Activated naive CD8-positive, alpha-beta T cell treated with anti-CD3 and anti-CD28 coated beads for 36 hours (primary cell): ENCODE measurements around the gene FCRLB. TPM values are rescaled to one million over a fixed set of nuclear protein-coding genes. Genes with fewer than 3 reads are reported as not detected.

Experiments used
- DNase-seq: peaks from one replicate; pipeline ENCODE4 v3.0.0; 2021
- H3K27ac Mint-ChIP-seq: one replicate; pipeline ENCODE4 v1.8.0; 2022; ENCODE audit warnings: mild to moderate bottlenecking, moderate library complexity, mixed read lengths
- H3K27me3 Mint-ChIP-seq: one replicate; pipeline ENCODE4 v1.8.0; 2022; ENCODE audit warnings: mild to moderate bottlenecking, mixed read lengths
- H3K36me3 Mint-ChIP-seq: one replicate; pipeline ENCODE4 v1.8.0; 2021; ENCODE audit warnings: mild to moderate bottlenecking, mixed read lengths
- H3K4me1 Mint-ChIP-seq: one replicate; pipeline ENCODE4 v1.8.0; 2021; ENCODE audit warnings: mixed read lengths
- H3K4me3 Mint-ChIP-seq: one replicate; pipeline ENCODE4 v1.8.0; 2022; ENCODE audit warnings: mild to moderate bottlenecking, moderate library complexity, mixed read lengths
- H3K9me3 Mint-ChIP-seq: one replicate; pipeline ENCODE4 v1.8.0; 2022; ENCODE audit warnings: mixed read lengths
- total RNA-seq, 2 experiments: library from RNA; stranded (reverse); gene quantifications; one replicate each; pipeline ENCODE4 v1.2.3, GENCODE V29; 2021

FCRLB gene
- total RNA-seq, 2 experiments from 2014 or later: 0.49 to 0.76 TPM

DNA sequence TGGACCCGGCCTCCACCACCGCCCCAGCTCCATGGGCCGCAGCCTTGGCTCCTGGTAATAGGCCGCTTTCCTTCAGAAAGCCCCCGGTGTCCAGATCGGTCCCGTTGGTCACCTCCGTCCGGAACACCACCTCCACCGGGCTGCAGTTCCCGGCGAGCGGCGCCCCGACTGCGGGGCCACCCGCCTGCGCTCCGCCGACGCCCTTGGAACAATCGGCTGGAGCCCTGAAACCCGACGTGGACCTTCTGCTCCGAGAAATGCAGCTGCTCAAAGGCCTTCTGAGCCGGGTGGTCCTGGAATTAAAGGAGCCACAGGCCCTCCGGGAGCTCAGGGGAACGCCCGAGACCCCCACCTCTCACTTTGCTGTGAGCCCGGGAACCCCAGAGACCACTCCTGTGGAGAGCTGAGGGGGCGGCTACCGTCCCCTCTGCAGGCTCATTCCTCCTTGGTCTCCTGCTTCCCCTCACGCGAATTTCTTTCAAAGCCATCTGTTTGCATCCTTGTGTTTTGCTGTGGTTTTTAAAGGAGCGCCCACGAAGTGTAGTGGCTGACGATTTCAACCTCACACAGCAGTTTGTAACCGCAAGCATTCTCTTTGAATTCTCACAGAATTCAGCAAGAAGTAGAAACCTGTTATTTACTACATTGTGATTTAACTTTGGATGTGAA is 6.0 kb downstream of the FCRLB start:
- peaks cover 22% of the 10 kb centered on the region for H3K27me3 Mint-ChIP-seq
- peak overlapping the region; percentile 93 for H3K4me3 Mint-ChIP-seq
- H3K9me3 Mint-ChIP-seq: no peaks in the 10 kb centered on the region
- H3K27ac Mint-ChIP-seq: peak overlapping the region; percentile 86
- peak; percentile 52 for DNase-seq
- H3K4me1 Mint-ChIP-seq: peaks cover 57% of the 10 kb centered on the region
- no peaks in the 10 kb centered on the region for H3K36me3 Mint-ChIP-seq

DNA sequence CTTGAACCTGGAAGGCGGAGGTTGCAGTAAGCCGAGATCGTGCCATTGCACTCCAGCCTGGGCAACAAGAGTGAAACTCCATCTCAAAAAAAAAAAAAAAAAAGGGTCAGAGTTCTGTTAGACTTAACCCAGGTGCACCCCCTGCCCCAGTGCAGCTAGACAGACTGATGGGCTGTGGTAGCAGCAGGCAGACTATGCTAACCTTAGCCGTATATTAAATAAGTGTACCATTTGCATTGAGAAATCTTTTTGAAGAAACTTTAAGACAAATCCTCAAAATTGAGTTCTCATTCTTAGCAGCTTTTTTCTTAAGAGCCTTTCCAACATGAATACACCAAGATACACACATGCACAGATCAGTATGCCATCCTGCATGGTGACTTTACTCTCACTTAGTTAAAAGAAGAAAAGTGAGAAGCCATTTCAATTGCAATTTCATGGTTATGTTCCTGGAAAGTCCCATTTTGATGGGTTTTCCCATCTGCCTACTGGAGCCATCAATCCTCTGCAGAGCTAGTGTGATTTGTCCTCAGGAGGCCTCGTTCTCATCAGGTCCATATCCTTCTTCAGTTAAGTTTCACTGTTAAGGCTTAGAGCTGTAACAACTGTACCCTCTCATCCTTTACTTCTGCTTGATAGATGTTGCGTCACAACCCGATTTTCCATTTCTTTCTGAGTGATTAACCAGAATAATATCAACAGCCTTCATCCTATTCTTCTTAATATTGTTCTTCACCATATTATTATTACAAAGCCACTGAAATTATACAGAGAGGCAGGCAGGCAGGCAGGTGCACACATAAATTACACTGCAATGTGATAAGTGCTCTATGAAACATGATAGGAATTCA is 7.3 kb downstream of the FCRLB start:
- H3K4me3 Mint-ChIP-seq: no peak overlapping the region
- DNase-seq: no peak
- no peaks in the 10 kb centered on the region for H3K36me3 Mint-ChIP-seq
- H3K9me3 Mint-ChIP-seq: no peaks in the 10 kb centered on the region
- H3K27me3 Mint-ChIP-seq: peaks cover 15% of the 10 kb centered on the region
- H3K27ac Mint-ChIP-seq: peak overlapping the region; percentile 3
- H3K4me1 Mint-ChIP-seq: peaks cover 56% of the 10 kb centered on the region

DNA sequence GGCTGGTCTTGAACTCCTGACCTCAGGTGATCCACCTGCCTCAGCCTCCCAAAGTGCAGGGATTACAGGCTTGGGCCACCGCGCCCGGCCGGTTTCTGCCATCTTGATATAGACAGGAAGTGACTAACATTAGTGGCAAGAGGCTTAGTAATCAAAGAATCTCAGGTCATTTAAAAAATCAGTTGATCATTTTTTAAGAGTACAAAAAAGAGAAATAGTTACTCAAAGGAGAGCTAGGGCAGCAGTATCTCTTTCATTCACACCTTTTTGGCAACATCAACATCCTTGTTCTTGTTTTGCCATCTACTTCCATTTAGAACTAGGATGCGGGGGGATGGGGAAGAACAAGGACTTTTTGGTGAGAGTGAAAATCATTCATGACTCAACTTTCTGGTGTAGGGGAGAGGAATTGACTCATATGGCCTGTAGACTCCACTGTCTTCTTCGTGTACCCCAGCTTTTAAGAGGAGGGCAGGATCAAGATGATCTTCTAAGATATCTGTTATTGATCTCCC is 8.8 kb downstream of the FCRLB start:
- no peaks in the 10 kb centered on the region for H3K36me3 Mint-ChIP-seq
- H3K27ac Mint-ChIP-seq: peak overlapping the region; percentile 89
- no peaks in the 10 kb centered on the region for H3K9me3 Mint-ChIP-seq
- H3K4me1 Mint-ChIP-seq: peaks cover 51% of the 10 kb centered on the region
- peaks cover 9% of the 10 kb centered on the region for H3K27me3 Mint-ChIP-seq
- H3K4me3 Mint-ChIP-seq: peak overlapping the region; percentile 24
- peak; percentile 33 for DNase-seq

DNA sequence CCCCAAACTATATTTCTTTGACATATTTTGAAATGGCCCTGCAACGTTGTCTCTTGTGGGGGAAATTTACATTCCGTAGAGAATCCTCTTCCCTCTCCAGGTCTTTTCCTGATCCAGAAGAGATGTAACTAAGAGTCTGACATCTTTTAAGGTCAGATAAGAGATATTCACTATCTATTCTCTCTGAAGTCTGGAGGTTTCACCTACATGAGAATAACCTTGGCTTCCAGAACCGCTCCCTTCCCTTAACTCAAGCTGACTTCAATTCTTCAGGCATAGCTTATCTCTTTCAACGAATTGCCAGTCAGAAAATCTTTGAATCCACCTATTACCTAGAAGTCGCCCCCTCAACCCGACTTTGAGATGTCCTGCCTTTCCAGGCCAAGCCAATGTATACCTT is 9.9 kb downstream of the FCRLB start:
- Mint-ChIP-seq H3K4me1 (peaks cover 49% of the 10 kb centered on the region), H3K4me3 (no peak overlapping the region), H3K27ac (no peak overlapping the region), H3K27me3 (peaks cover 5% of the 10 kb centered on the region), H3K36me3 (no peaks in the 10 kb centered on the region), H3K9me3 (no peaks in the 10 kb centered on the region)
- no peak for DNase-seq

DNA sequence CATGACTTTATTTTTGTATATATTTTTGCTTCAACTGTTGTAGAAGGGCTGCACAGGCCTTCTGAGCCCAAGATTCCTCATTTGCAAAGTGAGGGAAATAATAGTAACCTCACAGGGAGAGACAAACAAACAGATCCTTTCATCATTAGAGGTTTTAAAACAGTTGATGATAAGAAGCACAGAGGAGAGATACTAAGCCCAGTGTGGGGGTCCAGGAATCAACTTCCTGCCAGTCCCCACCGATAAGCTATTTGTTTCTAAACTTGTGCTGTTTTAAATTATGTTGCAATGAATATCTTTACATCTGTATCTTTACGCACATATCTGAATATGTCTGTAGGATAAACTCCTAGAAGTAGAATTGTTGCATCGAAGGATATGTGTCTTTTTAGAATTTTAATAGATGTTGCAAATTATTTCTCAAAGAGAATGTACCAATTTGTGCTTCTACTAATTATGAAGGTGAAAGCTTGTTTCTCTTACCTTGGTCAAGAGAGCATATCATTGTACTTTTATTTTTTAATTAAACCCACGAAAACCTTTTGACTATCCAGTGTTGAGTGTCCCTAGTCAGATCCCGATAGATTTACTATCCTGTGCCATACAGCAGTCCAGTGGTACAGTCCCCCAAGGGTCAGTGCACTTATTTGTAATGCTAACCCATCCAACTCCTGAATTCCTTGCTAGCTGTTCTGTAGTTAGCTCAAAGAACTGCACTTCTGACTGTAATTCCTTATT is 10.8 kb downstream of the FCRLB start:
- Mint-ChIP-seq H3K4me1 (peaks cover 54% of the 10 kb centered on the region), H3K27me3 (peaks cover 5% of the 10 kb centered on the region), H3K4me3 (no peak overlapping the region), H3K36me3 (no peaks in the 10 kb centered on the region), H3K27ac (no peak overlapping the region), H3K9me3 (no peaks in the 10 kb centered on the region)
- DNase-seq: no peak

DNA sequence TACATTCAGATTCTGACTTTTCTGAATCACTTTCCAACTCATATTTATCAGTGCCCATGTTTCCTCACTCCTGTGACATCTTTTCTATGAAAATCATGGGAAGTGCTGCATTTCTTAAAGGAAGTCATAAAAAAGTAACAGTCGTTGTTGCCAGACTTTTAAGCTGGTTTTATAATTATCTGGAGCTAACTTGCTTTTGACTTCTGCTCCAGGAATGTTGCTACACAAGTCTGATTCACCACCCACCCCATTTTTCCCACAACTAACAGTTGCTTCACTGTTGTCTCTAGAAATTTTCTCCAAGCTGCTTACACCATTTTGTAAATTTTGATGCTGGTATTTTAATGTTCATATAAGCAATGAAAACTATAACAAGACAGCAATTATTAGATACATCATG is 12.2 kb downstream of the FCRLB start:
- peaks cover 44% of the 10 kb centered on the region for H3K4me1 Mint-ChIP-seq
- H3K36me3 Mint-ChIP-seq: no peaks in the 10 kb centered on the region
- no peak for DNase-seq
- no peaks in the 10 kb centered on the region for H3K9me3 Mint-ChIP-seq
- H3K4me3 Mint-ChIP-seq: no peak overlapping the region
- peaks cover 5% of the 10 kb centered on the region for H3K27me3 Mint-ChIP-seq
- no peak overlapping the region for H3K27ac Mint-ChIP-seq

DNA sequence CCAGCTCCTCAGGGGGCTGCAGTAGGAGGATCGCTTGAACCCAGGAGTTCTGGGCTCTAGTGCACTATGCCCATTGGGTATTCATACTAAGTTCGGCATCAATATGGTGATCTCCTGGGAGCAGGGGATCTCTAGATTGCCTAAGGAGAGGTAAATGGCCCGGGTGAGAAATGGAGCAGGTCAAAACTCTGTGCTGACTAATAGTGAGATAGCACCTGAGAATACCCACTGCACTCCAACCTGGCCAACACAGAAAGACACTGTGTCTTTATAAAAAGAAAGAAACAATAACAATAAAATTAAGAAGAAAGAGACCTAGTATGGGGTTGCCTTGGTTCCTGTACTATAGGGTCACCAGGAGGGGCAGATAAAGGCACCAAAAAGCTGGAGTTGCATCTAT is 14.5 kb downstream of the FCRLB start:
- no peak for DNase-seq
- H3K36me3 Mint-ChIP-seq: no peaks in the 10 kb centered on the region
- H3K4me3 Mint-ChIP-seq: no peak overlapping the region
- H3K9me3 Mint-ChIP-seq: no peaks in the 10 kb centered on the region
- peaks cover 5% of the 10 kb centered on the region for H3K27me3 Mint-ChIP-seq
- H3K27ac Mint-ChIP-seq: no peak overlapping the region
- H3K4me1 Mint-ChIP-seq: peaks cover 40% of the 10 kb centered on the region

DNA sequence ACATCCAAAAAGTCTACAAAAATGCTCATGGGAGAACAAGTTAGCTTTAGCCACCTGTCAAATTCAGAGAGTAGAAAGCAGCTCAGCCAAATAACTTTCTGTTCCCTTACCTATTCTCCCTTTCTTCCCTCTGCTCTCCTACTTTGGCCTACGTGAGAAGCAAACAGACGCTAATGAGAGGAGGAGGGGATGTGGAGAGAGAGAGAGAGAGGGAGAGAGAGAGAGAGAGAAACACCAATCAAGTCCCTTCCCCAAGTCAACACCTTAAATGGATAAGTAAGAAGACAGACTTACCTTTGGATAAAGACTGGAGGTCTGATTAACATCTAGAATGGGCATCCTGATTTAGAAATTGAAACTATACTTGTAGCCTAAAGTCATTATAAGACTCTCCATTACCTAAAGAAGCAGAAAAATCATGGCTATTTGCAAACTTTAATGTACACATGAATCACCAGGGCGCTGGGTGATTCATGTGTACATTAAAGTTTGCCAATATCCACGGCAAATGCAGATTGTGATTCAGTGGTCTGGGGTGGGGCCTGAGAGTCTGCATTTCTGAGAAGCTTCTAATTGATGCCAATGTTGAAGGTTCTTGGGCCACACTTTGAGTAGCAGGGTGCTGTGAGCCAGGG is 15.1 kb downstream of the FCRLB start:
- H3K27me3 Mint-ChIP-seq: peaks cover 5% of the 10 kb centered on the region
- DNase-seq: peak; percentile 29
- H3K27ac Mint-ChIP-seq: no peak overlapping the region
- H3K36me3 Mint-ChIP-seq: no peaks in the 10 kb centered on the region
- H3K4me3 Mint-ChIP-seq: no peak overlapping the region
- peaks cover 38% of the 10 kb centered on the region for H3K4me1 Mint-ChIP-seq
- H3K9me3 Mint-ChIP-seq: no peaks in the 10 kb centered on the region

DNA sequence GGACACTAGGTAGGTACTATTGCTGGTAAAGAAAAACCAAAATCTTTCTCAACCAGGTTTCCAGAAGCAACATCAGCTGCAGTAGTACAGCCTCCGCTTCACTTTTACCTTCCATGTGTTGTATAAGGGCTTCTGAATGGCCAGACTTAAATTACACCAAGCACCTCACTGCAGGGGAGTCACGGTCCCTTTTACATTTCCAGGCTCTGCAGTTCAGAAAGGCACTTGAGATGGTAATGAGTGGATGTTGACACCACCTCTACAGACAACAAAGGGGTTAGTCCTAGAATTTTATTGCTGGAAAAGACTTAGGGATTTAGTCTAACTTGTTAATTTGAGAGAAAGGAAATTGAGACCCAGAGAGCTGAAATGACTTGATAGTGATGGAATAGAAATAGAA is 16.3 kb downstream of the FCRLB start:
- H3K9me3 Mint-ChIP-seq: no peaks in the 10 kb centered on the region
- no peak overlapping the region for H3K4me3 Mint-ChIP-seq
- peaks cover 5% of the 10 kb centered on the region for H3K27me3 Mint-ChIP-seq
- no peak overlapping the region for H3K27ac Mint-ChIP-seq
- H3K36me3 Mint-ChIP-seq: no peaks in the 10 kb centered on the region
- peaks cover 34% of the 10 kb centered on the region for H3K4me1 Mint-ChIP-seq
- DNase-seq: no peak

DNA sequence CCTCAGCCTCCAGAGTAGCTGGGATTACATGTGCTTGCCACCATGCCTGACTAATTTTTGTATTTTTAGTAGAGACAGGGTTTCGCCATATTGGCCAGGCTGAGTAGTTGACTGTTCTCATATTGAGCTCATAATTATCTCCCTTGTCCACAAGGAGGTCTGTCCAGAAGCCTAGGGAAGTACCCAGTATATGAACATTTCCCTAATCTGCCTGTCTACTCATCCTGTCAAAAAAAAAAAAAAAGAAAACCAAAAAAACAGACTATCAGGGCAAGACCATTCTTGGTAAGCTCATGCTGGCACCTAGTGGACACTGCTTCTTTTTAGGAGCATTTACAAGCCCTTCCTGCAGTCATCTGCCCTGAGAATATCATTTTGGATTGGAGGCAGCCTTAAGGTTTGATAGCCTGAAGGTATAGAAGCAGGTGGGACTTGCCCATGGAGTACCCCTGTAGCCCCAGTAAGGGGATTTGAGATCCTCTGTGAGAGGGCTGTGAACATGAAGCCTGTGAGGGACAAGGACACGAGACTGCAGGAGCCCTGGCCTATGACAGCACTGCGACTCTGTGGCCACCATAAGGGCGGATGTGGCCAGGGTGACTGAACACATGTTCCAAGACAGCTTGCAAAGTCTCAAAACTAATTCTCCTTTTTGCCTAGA is 17.4 kb downstream of the FCRLB start:
- H3K4me1 Mint-ChIP-seq: peaks cover 41% of the 10 kb centered on the region
- H3K36me3 Mint-ChIP-seq: no peaks in the 10 kb centered on the region
- H3K9me3 Mint-ChIP-seq: no peaks in the 10 kb centered on the region
- peak overlapping the region; percentile 13 for H3K27ac Mint-ChIP-seq
- peak; percentile 57 for DNase-seq
- H3K4me3 Mint-ChIP-seq: no peak overlapping the region
- peaks cover 5% of the 10 kb centered on the region for H3K27me3 Mint-ChIP-seq

DNA sequence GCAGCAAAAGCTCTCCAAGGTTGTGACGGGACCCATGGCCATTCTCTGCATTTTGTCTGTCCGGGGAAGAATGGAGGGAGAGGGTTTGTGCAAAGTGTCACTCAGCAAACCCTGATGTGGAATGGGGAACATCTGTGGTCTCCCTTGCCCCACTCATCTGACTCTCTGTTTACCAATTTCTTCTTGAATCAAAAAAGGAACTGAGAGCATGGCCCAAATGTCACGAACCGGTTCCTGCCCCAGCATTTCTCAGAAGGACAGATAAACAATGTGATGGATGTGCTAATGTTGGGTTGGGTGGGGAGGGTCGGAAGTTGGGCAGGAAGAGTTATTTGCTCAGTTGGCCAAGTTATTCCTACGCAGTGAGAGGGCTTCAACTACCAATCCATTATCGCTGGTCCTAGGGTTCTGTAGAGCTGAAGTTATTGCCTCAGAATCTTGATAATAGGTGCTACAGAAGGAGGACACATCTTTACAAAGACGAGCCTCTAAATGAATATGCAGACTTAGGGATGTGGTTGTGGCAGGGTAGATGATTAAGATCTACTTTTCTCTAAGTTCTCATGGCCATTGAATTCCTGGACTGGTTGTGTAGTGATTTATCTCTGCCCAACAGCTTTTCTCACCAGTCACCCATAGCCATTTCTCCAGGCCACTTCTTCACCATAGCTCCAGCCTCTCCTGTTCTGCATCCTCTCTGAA is 18.7 kb downstream of the FCRLB start:
- H3K36me3 Mint-ChIP-seq: no peaks in the 10 kb centered on the region
- H3K27ac Mint-ChIP-seq: peak overlapping the region; percentile 3
- H3K4me1 Mint-ChIP-seq: peaks cover 51% of the 10 kb centered on the region
- no peak for DNase-seq
- H3K9me3 Mint-ChIP-seq: no peaks in the 10 kb centered on the region
- peaks cover 5% of the 10 kb centered on the region for H3K27me3 Mint-ChIP-seq
- H3K4me3 Mint-ChIP-seq: no peak overlapping the region

DNA sequence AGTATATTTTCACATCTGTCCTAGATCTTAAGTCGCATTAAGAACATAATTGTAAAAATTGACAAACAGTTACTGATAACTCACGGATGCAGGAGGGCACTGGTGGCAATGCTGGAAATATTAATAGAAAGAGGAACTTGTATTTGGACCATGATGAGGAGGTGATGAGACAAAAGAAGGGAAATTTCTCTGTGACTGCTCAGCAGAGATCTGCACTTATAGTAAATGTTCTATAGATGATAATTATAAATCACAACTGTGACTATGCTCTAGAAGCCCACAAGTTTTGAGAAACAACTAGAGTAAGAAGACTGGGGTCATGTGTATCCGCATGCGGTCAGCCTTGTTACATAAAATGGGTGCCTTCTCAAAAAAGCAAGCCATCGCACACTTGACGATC is 19.6 kb downstream of the FCRLB start:
- Mint-ChIP-seq H3K4me3 (no peak overlapping the region), H3K27me3 (peaks cover 7% of the 10 kb centered on the region), H3K36me3 (no peaks in the 10 kb centered on the region), H3K4me1 (peaks cover 50% of the 10 kb centered on the region), H3K9me3 (no peaks in the 10 kb centered on the region), H3K27ac (no peak overlapping the region)
- DNase-seq: no peak

DNA sequence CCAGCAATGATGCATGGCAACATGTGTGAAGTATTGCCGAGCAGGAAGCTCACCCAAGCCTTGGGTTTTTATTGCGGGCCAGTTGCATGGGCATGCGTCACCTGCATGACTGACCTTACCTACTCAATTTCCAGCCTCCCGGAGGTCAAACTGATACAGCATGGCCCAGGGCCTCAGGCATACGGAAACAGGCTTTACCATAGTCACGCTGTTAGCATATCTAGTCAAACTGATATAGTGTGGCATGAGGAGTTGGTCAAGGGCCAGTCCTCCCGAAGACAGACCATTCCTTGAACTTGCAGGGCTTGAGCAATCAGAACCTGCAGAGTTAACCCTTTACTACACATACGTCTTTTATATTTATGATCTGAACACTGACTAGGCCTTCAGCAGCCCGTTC is 21.9 kb downstream of the FCRLB start:
- peaks cover 52% of the 10 kb centered on the region for H3K4me1 Mint-ChIP-seq
- H3K36me3 Mint-ChIP-seq: no peaks in the 10 kb centered on the region
- H3K27ac Mint-ChIP-seq: no peak overlapping the region
- H3K9me3 Mint-ChIP-seq: no peaks in the 10 kb centered on the region
- H3K4me3 Mint-ChIP-seq: no peak overlapping the region
- DNase-seq: no peak
- peaks cover 13% of the 10 kb centered on the region for H3K27me3 Mint-ChIP-seq

DNA sequence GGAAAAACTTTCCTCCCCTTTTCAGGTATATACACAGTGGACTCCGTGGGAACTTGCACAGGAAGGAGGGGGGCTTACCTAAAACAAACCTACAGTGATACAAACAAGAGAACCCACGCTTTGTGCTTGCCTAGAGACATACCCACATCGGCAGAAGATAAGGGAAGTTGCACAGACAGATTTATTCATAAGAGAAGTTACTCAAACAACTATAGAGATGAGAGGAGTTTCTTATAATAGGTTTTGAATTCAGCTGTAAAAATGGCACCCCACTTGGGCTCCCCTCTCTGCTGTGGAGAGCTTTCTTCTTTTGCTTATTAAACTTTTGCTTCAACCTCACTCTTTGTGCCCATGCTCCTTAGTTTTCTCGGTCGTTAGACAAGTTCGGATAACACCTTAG is 26.5 kb downstream of the FCRLB start:
- peaks cover 10% of the 10 kb centered on the region for H3K36me3 Mint-ChIP-seq
- no peak overlapping the region for H3K4me3 Mint-ChIP-seq
- H3K27me3 Mint-ChIP-seq: peaks cover 13% of the 10 kb centered on the region
- no peak for DNase-seq
- H3K27ac Mint-ChIP-seq: no peak overlapping the region
- peaks cover 51% of the 10 kb centered on the region for H3K4me1 Mint-ChIP-seq
- H3K9me3 Mint-ChIP-seq: no peaks in the 10 kb centered on the region
